ENCODE data around the gene IZUMO2.

GRCh38 chr19:50207730-50208129, 44.6 kb upstream of the IZUMO2 start:
- TF ChIP-seq EZH2 (IDR thresholded peaks at IDR 0.05; ENCODE audit: low read length) (no peak), CTCF (optimal IDR thresholded peaks at IDR 0.05 in 1 of 3, IDR thresholded peaks at IDR 0.05 in 1 of 3, conservative IDR thresholded peaks at IDR 0.05 in 1 of 3; ENCODE audit: extremely low read depth in 1 of 3, insufficient read depth in 2 of 3, low read length in 3 of 3) (no peak)

Measured in keratinocyte (primary cell).